SK-N-SH treated with all-trans-retinoic acid at 6 μM for 48 hours (cell line): Measurements from ENCODE around the gene MGLL.

ENCODE experiments used
- ATAC-seq: fragments of 200-7000 bp; cut with Tn5 transposase; 3 replicates; pipeline ENCODE4 v1.9.1; 2020; ENCODE audit warnings: mild to moderate bottlenecking, moderate library complexity
- BACH2 ChIP-seq: fragments of 250-450 bp; sonication (Bioruptor Pico); IDR thresholded peaks from 2 replicates; pipeline ENCODE4 v1.9.0; 2021; ENCODE audit warnings: mild to moderate bottlenecking, borderline replicate concordance
- CSDC2 ChIP-seq: fragments of 250-450 bp; sonication (Bioruptor Pico); IDR thresholded peaks from 2 replicates; pipeline ENCODE4 v1.5.0; 2020; ENCODE audit warnings: mild to moderate bottlenecking, moderate library complexity
- GLIS3 ChIP-seq: fragments of 250-450 bp; sonication (Bioruptor Pico); IDR thresholded peaks from 2 replicates; pipeline ENCODE4 v1.5.0; 2020; ENCODE audit warnings: mild to moderate bottlenecking, moderate library complexity
- OSR1 ChIP-seq: fragments of 250-450 bp; sonication (Bioruptor Pico); IDR thresholded peaks from 2 replicates; pipeline ENCODE4 v1.8.0; 2022; ENCODE audit warnings: moderate library complexity, mild to moderate bottlenecking, inconsistent platforms
- PPARA ChIP-seq: fragments of 250-450 bp; sonication (Bioruptor Pico); IDR thresholded peaks from 2 replicates; pipeline ENCODE4 v1.5.0; 2020; ENCODE audit warnings: mild to moderate bottlenecking, borderline replicate concordance
- RARB ChIP-seq: fragments of 250-450 bp; sonication (Bioruptor Pico); IDR thresholded peaks from 2 replicates; pipeline ENCODE4 v1.8.0; 2021; ENCODE audit warnings: mild to moderate bottlenecking, moderate library complexity
- SNAI2 ChIP-seq: fragments of 250-450 bp; sonication (Bioruptor Pico); IDR thresholded peaks from 2 replicates; pipeline ENCODE4 v1.5.0; 2020; ENCODE audit warnings: mild to moderate bottlenecking, moderate library complexity
- TOX ChIP-seq: fragments of 250-450 bp; sonication (Bioruptor Pico); IDR thresholded peaks from 2 replicates; pipeline ENCODE4 v1.8.0; 2021; ENCODE audit warnings: mild to moderate bottlenecking, moderate library complexity, borderline replicate concordance
- ZC3H10 ChIP-seq: fragments of 250-450 bp; sonication (Bioruptor Pico); IDR thresholded peaks from 2 replicates; pipeline ENCODE4 v1.5.1; 2021; ENCODE audit warnings: mild to moderate bottlenecking, moderate library complexity
- ZFP3 ChIP-seq: fragments of 250-450 bp; sonication (Bioruptor Pico); IDR thresholded peaks from 2 replicates; pipeline ENCODE4 v1.5.0; 2020; ENCODE audit warnings: mild to moderate bottlenecking, moderate library complexity
- ZFP30 ChIP-seq: fragments of 450-650 bp; formaldehyde crosslinking; IDR thresholded peaks from 2 replicates; pipeline ENCODE4 v1.5.0; 2022; ENCODE audit warnings: mild to moderate bottlenecking, moderate library complexity
- ZNF565 ChIP-seq: fragments of 450-650 bp; formaldehyde crosslinking; conservative IDR thresholded peaks from 2 replicates; pipeline ENCODE4 v1.5.0; 2020; ENCODE audit warnings: low read depth, mild to moderate bottlenecking, moderate library complexity
- TF ChIP-seq, protein P1 (sequence below): fragments of 250-450 bp; sonication (Bioruptor Pico); IDR thresholded peaks from 2 replicates; pipeline ENCODE4 v1.5.1; 2020; ENCODE audit warnings: low read depth, mild to moderate bottlenecking, moderate library complexity
- TF ChIP-seq, protein P2 (sequence below): fragments of 250-450 bp; sonication (Bioruptor Pico); IDR thresholded peaks from 2 replicates; pipeline ENCODE4 v1.5.1; 2021; ENCODE audit warnings: mild to moderate bottlenecking, moderate library complexity
- TF ChIP-seq, protein P3 (sequence below): fragments of 250-450 bp; sonication (Bioruptor Pico); IDR thresholded peaks from 2 replicates; pipeline ENCODE4 v1.5.0; 2020; ENCODE audit warnings: mild to moderate bottlenecking, moderate library complexity
- TF ChIP-seq, protein P4 (sequence below): fragments of 250-450 bp; sonication (Bioruptor Pico); IDR thresholded peaks from 2 replicates; pipeline ENCODE4 v1.8.0; 2021; ENCODE audit warnings: low read depth, mild to moderate bottlenecking, moderate library complexity, borderline replicate concordance
- TF ChIP-seq, protein P5 (sequence below): fragments of 250-450 bp; sonication (Bioruptor Pico); IDR thresholded peaks from 2 replicates; pipeline ENCODE4 v1.8.0; 2020; ENCODE audit warnings: mild to moderate bottlenecking, moderate library complexity, borderline replicate concordance

The MGLL gene

DNA sequence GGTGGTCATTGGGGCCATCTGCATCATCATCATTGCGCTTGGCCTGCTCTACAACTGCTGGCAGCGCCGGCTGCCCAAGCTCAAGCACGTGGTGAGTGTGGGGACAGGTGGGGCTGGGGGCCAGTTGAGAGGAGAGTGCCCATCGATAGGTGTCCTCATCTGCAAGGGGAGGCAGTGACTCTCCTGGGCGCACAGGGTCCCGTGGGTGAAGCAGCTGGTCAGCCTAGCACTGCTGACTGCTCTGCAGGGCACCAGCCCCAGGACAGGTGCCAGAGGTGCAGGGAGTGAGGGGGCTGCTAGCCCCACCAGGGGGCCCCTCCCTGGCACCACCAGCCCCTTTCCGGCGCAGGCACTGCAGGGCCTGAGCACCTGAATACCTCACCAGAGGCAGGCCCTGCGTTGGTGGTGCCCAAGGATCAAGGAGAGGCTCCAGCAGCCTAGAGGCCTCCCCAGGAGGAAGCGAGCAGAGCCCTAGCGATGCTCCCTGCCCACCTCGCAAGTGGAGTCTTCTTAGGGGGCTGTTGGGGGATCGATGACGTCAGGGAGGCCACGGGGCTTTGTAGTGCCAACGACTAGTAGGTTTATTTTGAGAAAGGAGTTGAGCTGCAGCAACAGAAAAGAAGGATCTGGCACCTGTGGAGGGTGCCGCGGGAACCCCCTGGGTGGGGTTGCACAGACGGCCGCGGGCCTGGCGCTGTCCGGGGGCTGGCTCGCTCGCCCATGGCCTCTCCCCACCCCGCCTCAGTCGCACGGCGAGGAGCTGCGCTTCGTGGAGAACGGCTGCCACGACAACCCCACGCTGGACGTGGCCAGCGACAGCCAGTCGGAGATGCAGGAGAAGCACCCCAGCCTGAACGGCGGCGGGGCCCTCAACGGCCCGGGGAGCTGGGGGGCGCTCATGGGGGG, 150.5 kb downstream of the MGLL start:
- TF ChIP-seq, protein P1, sequence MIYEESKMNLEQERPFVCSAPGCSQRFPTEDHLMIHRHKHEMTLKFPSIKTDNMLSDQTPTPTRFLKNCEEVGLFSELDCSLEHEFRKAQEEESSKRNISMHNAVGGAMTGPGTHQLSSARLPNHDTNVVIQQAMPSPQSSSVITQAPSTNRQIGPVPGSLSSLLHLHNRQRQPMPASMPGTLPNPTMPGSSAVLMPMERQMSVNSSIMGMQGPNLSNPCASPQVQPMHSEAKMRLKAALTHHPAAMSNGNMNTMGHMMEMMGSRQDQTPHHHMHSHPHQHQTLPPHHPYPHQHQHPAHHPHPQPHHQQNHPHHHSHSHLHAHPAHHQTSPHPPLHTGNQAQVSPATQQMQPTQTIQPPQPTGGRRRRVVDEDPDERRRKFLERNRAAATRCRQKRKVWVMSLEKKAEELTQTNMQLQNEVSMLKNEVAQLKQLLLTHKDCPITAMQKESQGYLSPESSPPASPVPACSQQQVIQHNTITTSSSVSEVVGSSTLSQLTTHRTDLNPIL (CRISPR knock-in tag) = no peak
- no peak; the same call in 2 of the 3 replicates for ATAC-seq

DNA sequence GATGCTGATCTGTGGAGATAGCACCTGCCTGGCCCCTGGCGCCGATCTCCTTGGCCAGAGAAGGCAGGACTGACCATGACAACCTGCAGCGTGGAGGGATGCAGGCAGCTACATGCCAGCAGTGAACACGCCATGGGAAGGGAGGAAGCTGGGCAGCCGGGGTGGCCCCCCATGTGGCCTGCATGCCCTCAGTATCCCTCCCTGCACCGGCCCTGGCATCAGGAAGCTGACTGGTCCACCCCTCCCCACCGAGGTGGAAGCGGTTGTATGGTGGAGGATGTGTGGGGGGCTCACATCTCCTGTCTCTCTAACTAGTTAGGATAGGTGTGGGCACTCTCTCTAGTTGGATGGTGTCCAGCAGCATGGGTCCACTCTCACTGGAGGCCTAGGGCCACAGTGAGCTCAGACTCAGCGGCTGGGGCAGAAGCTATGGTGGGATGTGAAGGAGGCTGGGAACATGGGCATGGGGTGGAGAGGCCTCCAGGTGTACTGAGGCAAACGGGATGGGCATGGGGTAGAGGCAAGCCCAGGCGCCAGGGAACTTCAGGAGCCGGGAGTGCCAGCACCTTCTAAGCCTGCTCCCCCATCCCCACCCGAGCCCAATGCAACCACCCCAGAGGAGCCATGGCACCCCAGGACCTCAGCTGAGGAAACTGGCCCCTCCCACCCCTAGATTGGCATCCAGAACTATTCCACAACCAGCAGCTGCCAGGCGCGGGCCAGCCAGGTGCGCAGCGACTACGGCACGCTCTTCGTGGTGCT, 151.4 kb downstream of the MGLL start:
- no peak for TF ChIP-seq BACH2
- TF ChIP-seq RARB = no peak
- TF ChIP-seq, protein P1 (CRISPR knock-in tag) = no peak
- TF ChIP-seq, protein P2, sequence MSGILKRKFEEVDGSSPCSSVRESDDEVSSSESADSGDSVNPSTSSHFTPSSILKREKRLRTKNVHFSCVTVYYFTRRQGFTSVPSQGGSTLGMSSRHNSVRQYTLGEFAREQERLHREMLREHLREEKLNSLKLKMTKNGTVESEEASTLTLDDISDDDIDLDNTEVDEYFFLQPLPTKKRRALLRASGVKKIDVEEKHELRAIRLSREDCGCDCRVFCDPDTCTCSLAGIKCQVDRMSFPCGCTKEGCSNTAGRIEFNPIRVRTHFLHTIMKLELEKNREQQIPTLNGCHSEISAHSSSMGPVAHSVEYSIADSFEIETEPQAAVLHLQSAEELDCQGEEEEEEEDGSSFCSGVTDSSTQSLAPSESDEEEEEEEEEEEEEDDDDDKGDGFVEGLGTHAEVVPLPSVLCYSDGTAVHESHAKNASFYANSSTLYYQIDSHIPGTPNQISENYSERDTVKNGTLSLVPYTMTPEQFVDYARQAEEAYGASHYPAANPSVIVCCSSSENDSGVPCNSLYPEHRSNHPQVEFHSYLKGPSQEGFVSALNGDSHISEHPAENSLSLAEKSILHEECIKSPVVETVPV (CRISPR knock-in tag) = no peak
- TF ChIP-seq, protein P3, sequence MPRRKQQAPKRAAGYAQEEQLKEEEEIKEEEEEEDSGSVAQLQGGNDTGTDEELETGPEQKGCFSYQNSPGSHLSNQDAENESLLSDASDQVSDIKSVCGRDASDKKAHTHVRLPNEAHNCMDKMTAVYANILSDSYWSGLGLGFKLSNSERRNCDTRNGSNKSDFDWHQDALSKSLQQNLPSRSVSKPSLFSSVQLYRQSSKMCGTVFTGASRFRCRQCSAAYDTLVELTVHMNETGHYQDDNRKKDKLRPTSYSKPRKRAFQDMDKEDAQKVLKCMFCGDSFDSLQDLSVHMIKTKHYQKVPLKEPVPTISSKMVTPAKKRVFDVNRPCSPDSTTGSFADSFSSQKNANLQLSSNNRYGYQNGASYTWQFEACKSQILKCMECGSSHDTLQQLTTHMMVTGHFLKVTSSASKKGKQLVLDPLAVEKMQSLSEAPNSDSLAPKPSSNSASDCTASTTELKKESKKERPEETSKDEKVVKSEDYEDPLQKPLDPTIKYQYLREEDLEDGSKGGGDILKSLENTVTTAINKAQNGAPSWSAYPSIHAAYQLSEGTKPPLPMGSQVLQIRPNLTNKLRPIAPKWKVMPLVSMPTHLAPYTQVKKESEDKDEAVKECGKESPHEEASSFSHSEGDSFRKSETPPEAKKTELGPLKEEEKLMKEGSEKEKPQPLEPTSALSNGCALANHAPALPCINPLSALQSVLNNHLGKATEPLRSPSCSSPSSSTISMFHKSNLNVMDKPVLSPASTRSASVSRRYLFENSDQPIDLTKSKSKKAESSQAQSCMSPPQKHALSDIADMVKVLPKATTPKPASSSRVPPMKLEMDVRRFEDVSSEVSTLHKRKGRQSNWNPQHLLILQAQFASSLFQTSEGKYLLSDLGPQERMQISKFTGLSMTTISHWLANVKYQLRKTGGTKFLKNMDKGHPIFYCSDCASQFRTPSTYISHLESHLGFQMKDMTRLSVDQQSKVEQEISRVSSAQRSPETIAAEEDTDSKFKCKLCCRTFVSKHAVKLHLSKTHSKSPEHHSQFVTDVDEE = no peak
- no peak for TF ChIP-seq ZNF565 (CRISPR knock-in tag)
- no peak for TF ChIP-seq GLIS3 (CRISPR knock-in tag)
- TF ChIP-seq ZFP30 = no peak
- no peak for TF ChIP-seq OSR1
- no peak for ATAC-seq

DNA sequence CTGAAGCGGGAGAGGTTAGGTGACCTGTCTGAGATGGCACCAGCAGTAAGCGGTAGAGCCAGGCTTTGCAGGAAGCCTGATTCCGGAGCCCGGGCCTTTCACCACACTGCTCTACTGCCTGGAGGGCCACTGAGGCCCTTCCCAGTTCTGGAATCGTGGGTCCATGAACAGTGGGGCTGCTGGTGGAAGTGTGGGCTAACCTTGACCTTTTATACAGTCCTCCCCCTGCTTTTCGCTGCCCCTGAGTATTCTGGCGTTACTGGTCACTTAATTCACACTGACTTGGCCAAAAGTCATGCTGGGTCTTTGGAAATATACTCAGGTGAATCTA, 152.1 kb downstream of the MGLL start:
- TF ChIP-seq ZFP3 (CRISPR knock-in tag) = no peak
- TF ChIP-seq SNAI2 = no peak
- TF ChIP-seq, protein P1 (CRISPR knock-in tag) = no peak
- no peak for TF ChIP-seq TOX
- TF ChIP-seq CSDC2 (CRISPR knock-in tag) = no peak
- TF ChIP-seq, protein P4, sequence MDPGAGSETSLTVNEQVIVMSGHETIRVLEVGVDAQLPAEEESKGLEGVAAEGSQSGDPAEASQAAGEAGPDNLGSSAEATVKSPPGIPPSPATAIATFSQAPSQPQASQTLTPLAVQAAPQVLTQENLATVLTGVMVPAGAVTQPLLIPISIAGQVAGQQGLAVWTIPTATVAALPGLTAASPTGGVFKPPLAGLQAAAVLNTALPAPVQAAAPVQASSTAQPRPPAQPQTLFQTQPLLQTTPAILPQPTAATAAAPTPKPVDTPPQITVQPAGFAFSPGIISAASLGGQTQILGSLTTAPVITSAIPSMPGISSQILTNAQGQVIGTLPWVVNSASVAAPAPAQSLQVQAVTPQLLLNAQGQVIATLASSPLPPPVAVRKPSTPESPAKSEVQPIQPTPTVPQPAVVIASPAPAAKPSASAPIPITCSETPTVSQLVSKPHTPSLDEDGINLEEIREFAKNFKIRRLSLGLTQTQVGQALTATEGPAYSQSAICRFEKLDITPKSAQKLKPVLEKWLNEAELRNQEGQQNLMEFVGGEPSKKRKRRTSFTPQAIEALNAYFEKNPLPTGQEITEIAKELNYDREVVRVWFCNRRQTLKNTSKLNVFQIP (CRISPR knock-in tag) = no peak
- no peak for TF ChIP-seq ZC3H10 (CRISPR knock-in tag)
- TF ChIP-seq, protein P5, sequence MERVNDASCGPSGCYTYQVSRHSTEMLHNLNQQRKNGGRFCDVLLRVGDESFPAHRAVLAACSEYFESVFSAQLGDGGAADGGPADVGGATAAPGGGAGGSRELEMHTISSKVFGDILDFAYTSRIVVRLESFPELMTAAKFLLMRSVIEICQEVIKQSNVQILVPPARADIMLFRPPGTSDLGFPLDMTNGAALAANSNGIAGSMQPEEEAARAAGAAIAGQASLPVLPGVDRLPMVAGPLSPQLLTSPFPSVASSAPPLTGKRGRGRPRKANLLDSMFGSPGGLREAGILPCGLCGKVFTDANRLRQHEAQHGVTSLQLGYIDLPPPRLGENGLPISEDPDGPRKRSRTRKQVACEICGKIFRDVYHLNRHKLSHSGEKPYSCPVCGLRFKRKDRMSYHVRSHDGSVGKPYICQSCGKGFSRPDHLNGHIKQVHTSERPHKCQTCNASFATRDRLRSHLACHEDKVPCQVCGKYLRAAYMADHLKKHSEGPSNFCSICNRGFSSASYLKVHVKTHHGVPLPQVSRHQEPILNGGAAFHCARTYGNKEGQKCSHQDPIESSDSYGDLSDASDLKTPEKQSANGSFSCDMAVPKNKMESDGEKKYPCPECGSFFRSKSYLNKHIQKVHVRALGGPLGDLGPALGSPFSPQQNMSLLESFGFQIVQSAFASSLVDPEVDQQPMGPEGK (CRISPR knock-in tag) = no peak
- TF ChIP-seq PPARA (CRISPR knock-in tag) = no peak
- no peak for ATAC-seq
